Keratinocyte (primary cell): Measurements from ENCODE around the gene CPT1B.

Experiments used
- EZH2 ChIP-seq: IDR thresholded peaks from one replicate; pipeline ENCODE4 v1.6.1; 2012; ENCODE audit warnings: inconsistent platforms, mild to moderate bottlenecking, low read length, moderate library complexity
- TF ChIP-seq, protein P1 (sequence below), 3 experiments: IDR thresholded peaks in 1 of 3; conservative IDR thresholded peaks in 1 of 3; optimal IDR thresholded peaks in 1 of 3; 2 replicates in 2 of 3; 3 replicates in 1 of 3; pipeline versions ENCODE3 to v1.5.1; 2011; ENCODE audit warnings: low read length in 3 of 3, mild to moderate bottlenecking in 3 of 3, moderate library complexity in 2 of 3, control low read depth in 1 of 3, inconsistent platforms in 1 of 3; ENCODE audit not compliant: insufficient read depth in 2 of 3; ENCODE audit errors: extremely low read depth in 1 of 3

DNA sequence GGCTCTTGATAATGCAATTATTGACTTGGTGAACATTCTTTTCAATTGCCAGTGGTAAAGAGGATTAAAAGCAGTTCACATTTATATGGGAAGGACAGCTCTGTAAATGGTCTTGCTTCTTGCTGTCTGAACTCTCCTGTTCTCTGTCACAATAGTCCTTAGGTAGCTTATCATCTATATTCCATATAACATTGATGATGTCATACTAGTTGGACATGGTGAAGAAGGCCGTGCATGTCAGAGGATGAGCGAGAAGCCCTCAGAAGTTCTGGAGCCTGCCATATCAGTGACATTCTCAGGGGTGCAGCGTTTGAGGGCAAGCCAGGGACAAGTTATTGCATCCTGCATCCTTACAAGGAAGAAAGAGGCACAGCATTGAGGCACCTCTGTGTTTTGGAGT, 7.0 kb upstream of the CPT1B start:
- TF ChIP-seq, protein P1, sequence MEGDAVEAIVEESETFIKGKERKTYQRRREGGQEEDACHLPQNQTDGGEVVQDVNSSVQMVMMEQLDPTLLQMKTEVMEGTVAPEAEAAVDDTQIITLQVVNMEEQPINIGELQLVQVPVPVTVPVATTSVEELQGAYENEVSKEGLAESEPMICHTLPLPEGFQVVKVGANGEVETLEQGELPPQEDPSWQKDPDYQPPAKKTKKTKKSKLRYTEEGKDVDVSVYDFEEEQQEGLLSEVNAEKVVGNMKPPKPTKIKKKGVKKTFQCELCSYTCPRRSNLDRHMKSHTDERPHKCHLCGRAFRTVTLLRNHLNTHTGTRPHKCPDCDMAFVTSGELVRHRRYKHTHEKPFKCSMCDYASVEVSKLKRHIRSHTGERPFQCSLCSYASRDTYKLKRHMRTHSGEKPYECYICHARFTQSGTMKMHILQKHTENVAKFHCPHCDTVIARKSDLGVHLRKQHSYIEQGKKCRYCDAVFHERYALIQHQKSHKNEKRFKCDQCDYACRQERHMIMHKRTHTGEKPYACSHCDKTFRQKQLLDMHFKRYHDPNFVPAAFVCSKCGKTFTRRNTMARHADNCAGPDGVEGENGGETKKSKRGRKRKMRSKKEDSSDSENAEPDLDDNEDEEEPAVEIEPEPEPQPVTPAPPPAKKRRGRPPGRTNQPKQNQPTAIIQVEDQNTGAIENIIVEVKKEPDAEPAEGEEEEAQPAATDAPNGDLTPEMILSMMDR (optimal IDR thresholded peaks at IDR 0.05 in 1 of 3, IDR thresholded peaks at IDR 0.05 in 1 of 3, conservative IDR thresholded peaks at IDR 0.05 in 1 of 3; ENCODE audit: extremely low read depth in 1 of 3, insufficient read depth in 2 of 3, low read length in 3 of 3), result no peak
- no peak for TF ChIP-seq EZH2
